RWPE2 (cell line): ENCODE measurements around the gene ZNF592.
"Not testable (repeated sequence)": the region's sequence is repeated elsewhere in the genome, so short reads cannot be mapped to it uniquely, and the experiment has no call there.

Source experiments
- ATAC-seq: fragments of 200-7000 bp; cut with Tn5 transposase; 3 replicates; pipeline ENCODE4 v1.9.1; 2021; ENCODE audit warnings: low read depth
- DNase-seq: peaks from one replicate; pipeline ENCODE4 v3.0.0-alpha.2; 2020; ENCODE audit warnings: low spot score
- H3K27ac ChIP-seq: fragments of 450-650 bp; 2 replicates; pipeline ENCODE4 v1.5.1; 2017; ENCODE audit warnings: mild to moderate bottlenecking; ENCODE audit not compliant: poor library complexity, severe bottlenecking
- H3K27me3 ChIP-seq: fragments of 250-450 bp; sonication (Bioruptor Pico); 2 replicates; pipeline ENCODE4 v1.5.1; 2021; ENCODE audit warnings: mild to moderate bottlenecking, moderate library complexity; ENCODE audit not compliant: insufficient read depth, poor library complexity, severe bottlenecking
- H3K36me3 ChIP-seq: fragments of 250-450 bp; sonication (Bioruptor Pico); 2 replicates; pipeline ENCODE4 v1.5.1; 2020; ENCODE audit warnings: low read depth, mild to moderate bottlenecking, moderate library complexity
- H3K4me1 ChIP-seq: fragments of 250-450 bp; sonication (Bioruptor Pico); 2 replicates; pipeline ENCODE4 v1.5.1; 2021; ENCODE audit warnings: mild to moderate bottlenecking, moderate library complexity; ENCODE audit not compliant: insufficient read depth, poor library complexity, severe bottlenecking
- H3K4me3 ChIP-seq: fragments of 250-450 bp; sonication (Bioruptor Pico); 2 replicates; pipeline ENCODE4 v1.5.1; 2021; ENCODE audit warnings: mild to moderate bottlenecking, moderate library complexity; ENCODE audit not compliant: severe bottlenecking
- H3K9me3 ChIP-seq: fragments of 250-450 bp; sonication (Bioruptor Pico); 2 replicates; pipeline ENCODE4 v1.5.1; 2021; ENCODE audit warnings: mild to moderate bottlenecking, moderate library complexity; ENCODE audit not compliant: severe bottlenecking
- CTCF ChIP-seq: fragments of 450-650 bp; IDR thresholded peaks from one replicate; pipeline ENCODE4 v1.5.1; 2017; ENCODE audit warnings: mild to moderate bottlenecking, moderate library complexity; ENCODE audit not compliant: poor library complexity, severe bottlenecking

ZNF592 gene

DNA sequence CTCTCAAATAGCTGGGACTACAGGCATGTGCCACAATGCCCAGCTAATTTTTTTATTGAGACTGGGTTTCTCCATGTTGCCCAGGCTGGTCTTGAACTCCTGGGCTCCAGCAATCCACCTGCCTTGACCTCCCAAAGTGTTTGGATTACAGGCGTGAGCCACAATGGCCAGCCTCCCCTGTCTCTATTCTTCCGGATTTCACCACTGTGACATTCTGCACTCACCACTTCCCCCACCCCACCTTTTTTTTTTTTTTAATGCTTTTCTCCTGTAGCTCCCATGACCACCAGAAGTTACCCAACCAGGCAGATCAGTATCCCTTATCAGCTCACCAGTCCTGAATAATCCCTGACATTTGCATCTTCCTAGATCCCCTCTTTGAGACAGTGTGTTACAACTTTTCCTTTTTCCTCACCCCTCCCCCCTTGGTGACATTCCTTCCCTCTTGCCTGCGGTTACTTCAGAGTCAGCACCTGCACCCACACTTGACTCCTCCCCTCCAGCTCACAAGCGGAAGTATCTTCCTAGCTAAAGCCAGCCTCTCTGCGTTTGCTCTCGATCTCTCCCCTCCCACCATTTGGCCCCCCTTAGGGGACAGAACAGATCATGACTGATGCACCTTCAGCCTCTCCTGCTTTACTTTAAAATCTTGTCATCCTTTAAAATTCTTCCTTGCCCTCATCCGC lies 13.5 kb upstream of the ZNF592 start:
- ATAC-seq (peak; percentile 84), DNase-seq (peak; percentile 72)
- Histone ChIP-seq H3K9me3 (no peaks in the 10 kb centered on the region), H3K4me3 (no peak overlapping the region), H3K36me3 (no peaks in the 10 kb centered on the region), H3K27ac (peak overlapping the region; percentile 29), H3K4me1 (peaks cover 16% of the 10 kb centered on the region), H3K27me3 (no peaks in the 10 kb centered on the region)
- no peak for TF ChIP-seq CTCF

- peaks cover 16% of the 10 kb centered on the region for H3K4me1 ChIP-seq
- not testable (repeated sequence) for H3K9me3 ChIP-seq, H3K36me3 ChIP-seq, H3K4me3 ChIP-seq, H3K27me3 ChIP-seq
- ATAC-seq, result peak; percentile 74
- peak; percentile 27 for DNase-seq
- peak overlapping the region; percentile 29 for H3K27ac ChIP-seq
These were observed 12.8 kb upstream of the ZNF592 start for GRCh38 chr15:84735480-84736061.

DNA sequence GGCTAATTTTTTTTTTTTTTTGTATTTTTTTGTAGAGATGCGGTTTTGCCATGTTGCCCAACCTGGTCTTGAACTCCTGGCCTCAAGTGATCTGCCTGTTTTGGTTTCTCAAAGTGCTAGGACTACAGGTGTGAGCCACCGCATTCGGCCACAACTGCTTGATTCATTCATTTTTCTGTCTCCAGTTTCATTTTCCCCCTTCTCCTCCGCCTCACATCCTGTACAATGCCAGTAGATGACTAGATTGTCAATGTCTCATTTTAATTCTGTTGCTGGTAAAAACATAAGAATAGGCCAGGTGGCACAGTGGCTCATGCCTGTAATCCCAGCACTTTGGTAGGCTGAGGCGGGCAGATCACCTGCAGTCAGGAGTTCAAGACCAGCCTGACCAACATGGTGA lies 12.0 kb upstream of the ZNF592 start:
- Histone ChIP-seq H3K36me3 (no peaks in the 10 kb centered on the region), H3K9me3 (no peaks in the 10 kb centered on the region), H3K4me1 (peaks cover 16% of the 10 kb centered on the region), H3K27ac (no peak overlapping the region), H3K4me3 (no peak overlapping the region), H3K27me3 (no peaks in the 10 kb centered on the region)
- no peak for ATAC-seq
- TF ChIP-seq CTCF, result no peak
- DNase-seq, result peak; percentile 11

DNA sequence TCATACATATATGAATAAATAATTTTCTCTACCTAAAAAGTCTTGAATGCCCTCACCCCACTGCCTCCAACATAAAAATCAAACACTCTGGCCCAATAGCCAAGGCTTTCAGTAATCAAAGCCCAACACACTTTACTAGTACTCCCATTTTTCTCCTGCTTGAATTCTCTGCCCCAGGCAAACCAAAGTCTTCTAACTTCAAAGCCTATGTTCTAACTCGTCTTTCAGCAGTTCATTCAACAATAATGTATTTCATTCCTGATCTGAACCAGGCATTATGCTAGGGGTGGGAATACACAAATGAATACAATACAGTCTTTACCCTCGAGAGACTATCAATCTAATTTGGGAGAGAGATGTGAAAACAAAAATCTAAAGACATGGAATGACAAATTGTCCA lies 11.4 kb upstream of the ZNF592 start:
- H3K4me3 ChIP-seq, result no peak overlapping the region
- H3K36me3 ChIP-seq, result no peaks in the 10 kb centered on the region
- H3K9me3 ChIP-seq, result no peaks in the 10 kb centered on the region
- no peaks in the 10 kb centered on the region for H3K27me3 ChIP-seq
- H3K27ac ChIP-seq, result no peak overlapping the region
- DNase-seq (no peak), ATAC-seq (no peak)
- peaks cover 16% of the 10 kb centered on the region for H3K4me1 ChIP-seq
- no peak for TF ChIP-seq CTCF

DNA sequence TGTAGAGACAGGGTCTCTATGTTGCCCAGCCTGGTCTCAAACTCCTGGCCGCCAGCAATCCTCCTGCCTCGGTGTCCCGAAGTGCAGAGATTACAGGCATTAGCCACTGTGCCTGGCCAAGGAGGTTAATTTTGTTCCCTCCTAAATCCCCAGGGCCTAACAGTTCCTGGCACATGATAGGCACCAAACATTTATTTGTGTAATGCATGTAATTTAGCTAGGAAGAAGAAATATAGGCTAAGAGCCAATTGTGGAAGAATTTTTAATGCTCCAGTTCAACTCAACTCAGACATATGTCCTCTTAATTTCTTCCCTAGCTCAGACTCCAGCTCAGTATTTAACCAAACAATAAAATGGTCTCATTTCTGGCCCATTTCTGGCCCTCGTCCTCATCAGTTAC lies 7.7 kb upstream of the ZNF592 start:
- H3K36me3 ChIP-seq, result no peaks in the 10 kb centered on the region
- no peak overlapping the region for H3K27ac ChIP-seq
- H3K9me3 ChIP-seq, result no peaks in the 10 kb centered on the region
- no peak for TF ChIP-seq CTCF
- no peaks in the 10 kb centered on the region for H3K27me3 ChIP-seq
- peaks cover 1% of the 10 kb centered on the region for H3K4me1 ChIP-seq
- DNase-seq, result no peak
- no peak for ATAC-seq
- H3K4me3 ChIP-seq, result no peak overlapping the region
